ENCODE results near the gene MINDY2. TPM values are rescaled to one million over a fixed set of nuclear protein-coding genes. Genes with fewer than 3 reads are reported as not detected.

Gene MINDY2
- total and polyA plus RNA-seq, 10 of the 15 experiments (the other 5 are each of a cell fraction or from before 2014, with no cell fraction given): 0.73 to 9.4 (median 3.3) TPM

- TF ChIP-seq EGR1 (IDR thresholded peaks at IDR 0.05; ENCODE audit: borderline replicate concordance in 1 of 2, low read depth in 2 of 2, low read length in 2 of 2): no peak
Observed at GRCh38 chr15:58738046-58738707, 32.9 kb upstream of the MINDY2 start (continued).

GRCh38 chr15:58740436-58740835 lies 30.7 kb upstream of the MINDY2 start:
- no peaks in the 10 kb centered on the region; the same call in 2 of the 3 replicates for H3K9me3 ChIP-seq (replicated peaks; ENCODE audit: control insufficient read depth, insufficient read depth, low read length)
- ATAC-seq (no peak), FAIRE-seq (no peak), DNase-seq (ENCODE audit: low read depth, low spot score) (no peak)
- intact Hi-C loops (cut with micrococcal nuclease; ENCODE audit: unreplicated experiment): loop anchor here (10.0 kb wide), 1 partner anchor 286 kb away; no protein-coding TSS in a partner anchor
- no peaks in the 10 kb centered on the region for H3K27me3 ChIP-seq (replicated peaks in 1 of 2; ENCODE audit: control insufficient read depth in 2 of 2, insufficient read depth in 2 of 2, low read length in 1 of 2)
- H3K36me3 ChIP-seq (ENCODE audit: control insufficient read depth in 2 of 2, insufficient read depth in 2 of 2, low read length in 1 of 2): no peaks in the 10 kb centered on the region
- POLR2A ChIA-PET: interaction anchor here (0.5 kb wide), 1 partner anchor 505 kb away, joined by 3 read pairs; no protein-coding TSS in a partner anchor
- H3K9ac ChIP-seq (ENCODE audit: control insufficient read depth, insufficient read depth, low read length): no peak overlapping the region
- no peak overlapping the region for H3K4me2 ChIP-seq (ENCODE audit: control insufficient read depth, insufficient read depth)
- TF ChIP-seq STAT1 (conservative IDR thresholded peaks at IDR 0.05) (no peak), ATF2 (IDR thresholded peaks at IDR 0.05; ENCODE audit: low read length) (no peak), SREBF2 (IDR thresholded peaks at IDR 0.05; ENCODE audit: low read length) (no peak), EZH2 (IDR thresholded peaks at IDR 0.05; ENCODE audit: borderline replicate concordance, control insufficient read depth, low read depth, low read length) (no peak), RB1 (IDR thresholded peaks at IDR 0.05; ENCODE audit: borderline replicate concordance) (no peak), RFX5 (IDR thresholded peaks at IDR 0.05; ENCODE audit: low read depth, low read length) (no peak), NFIC (IDR thresholded peaks at IDR 0.05; ENCODE audit: low read depth, low read length) (no peak)
- H2AFZ ChIP-seq (ENCODE audit: control insufficient read depth, low read depth, low read length): no peak overlapping the region
- RAD21 ChIA-PET (ENCODE audit: unreplicated experiment): interaction anchor here (2.0 kb wide), 1 partner anchor 30 kb away, joined by 6 read pairs; the partner anchor contains the start of gene MINDY2
- H3K79me2 ChIP-seq (ENCODE audit: control insufficient read depth, insufficient read depth, low read length): peaks cover 92% of the 10 kb centered on the region
- no TSS peak for BruUV-seq (replicated peaks)
- in situ Hi-C loops (cut with MboI): no loop called here
- H3K27ac ChIP-seq (ENCODE audit: control insufficient read depth, insufficient read depth): no peak overlapping the region
- no peaks in the 10 kb centered on the region for H3K4me1 ChIP-seq (ENCODE audit: control insufficient read depth, insufficient read depth, low read length)
- SMC1A ChIA-PET (ENCODE audit: uncharacterized antibody, unreplicated experiment): interaction anchor here (0.9 kb wide), 1 partner anchor 9 kb away, joined by 3 read pairs; the partner anchor contains the start of gene ADAM10
- H4K20me1 ChIP-seq (ENCODE audit: control insufficient read depth, insufficient read depth): no peaks in the 10 kb centered on the region
- WGBS (ENCODE audit: insufficient coverage, insufficient replicate concordance, low lambda C conversion rate, missing lambda C conversion rate): 97% methylated on average over 4 of the region's 4 CpGs
- CTCF ChIA-PET: interaction anchor here (0.6 to 2.1 kb wide), 3 partner anchors 30 to 62 kb away, joined by 3 to 4 read pairs (median 3); partner anchors contain the start of gene MINDY2
- no peak overlapping the region for H3K4me3 ChIP-seq

All from GM12878 (cell line).